ENCODE measurements around the gene FGF11.

FGF11 gene

DNA sequence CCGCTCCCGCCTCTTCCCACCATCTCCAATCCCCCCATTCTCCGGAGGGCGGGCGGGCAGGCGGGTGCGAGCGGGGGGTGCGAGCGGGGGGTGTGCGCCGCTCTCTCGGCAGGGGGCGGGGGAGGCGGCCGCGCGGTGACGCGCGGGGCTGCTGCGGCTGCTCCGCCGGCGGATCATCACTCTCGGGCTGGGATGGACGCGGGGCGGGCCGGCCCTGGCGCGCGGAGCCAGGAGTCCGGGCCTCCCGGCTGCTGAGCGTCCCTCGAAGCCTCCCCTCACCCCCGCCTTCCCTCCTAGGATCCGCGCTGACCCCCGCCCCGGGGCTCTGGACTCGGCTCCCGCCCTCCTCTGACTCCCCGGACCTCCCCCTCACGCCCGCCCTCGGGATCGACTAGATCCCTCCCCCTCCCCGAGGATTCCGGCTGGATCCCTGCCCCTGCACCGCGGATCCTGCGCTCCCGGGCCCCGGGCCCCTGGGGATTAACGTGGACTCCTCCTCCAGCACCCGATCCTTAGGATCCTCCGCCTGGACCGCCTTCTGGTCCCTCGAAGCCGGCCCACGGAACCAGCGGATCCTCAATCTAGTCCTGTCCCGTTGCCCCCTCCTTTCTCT lies 34.5 kb upstream of the FGF11 start:
- ATAC-seq (replicated peaks) (peak; percentile 56), DNase-seq (no peak)
- no peaks in the 10 kb centered on the region for H3K9me3 Mint-ChIP-seq
- H3K4me3 Mint-ChIP-seq = peak overlapping the region; percentile 91 to 95
- H3K4me1 Mint-ChIP-seq (ENCODE audit: low read depth in 2 of 2) = peaks cover 10 to 13% of the 10 kb centered on the region in 2 donors
- H3K27me3 Mint-ChIP-seq = no peaks in the 10 kb centered on the region
- peaks cover 18% of the 10 kb centered on the region for H3K36me3 Mint-ChIP-seq (ENCODE audit: insufficient read depth)
- peak overlapping the region; percentile 88 to 92 for H3K27ac Mint-ChIP-seq

DNA sequence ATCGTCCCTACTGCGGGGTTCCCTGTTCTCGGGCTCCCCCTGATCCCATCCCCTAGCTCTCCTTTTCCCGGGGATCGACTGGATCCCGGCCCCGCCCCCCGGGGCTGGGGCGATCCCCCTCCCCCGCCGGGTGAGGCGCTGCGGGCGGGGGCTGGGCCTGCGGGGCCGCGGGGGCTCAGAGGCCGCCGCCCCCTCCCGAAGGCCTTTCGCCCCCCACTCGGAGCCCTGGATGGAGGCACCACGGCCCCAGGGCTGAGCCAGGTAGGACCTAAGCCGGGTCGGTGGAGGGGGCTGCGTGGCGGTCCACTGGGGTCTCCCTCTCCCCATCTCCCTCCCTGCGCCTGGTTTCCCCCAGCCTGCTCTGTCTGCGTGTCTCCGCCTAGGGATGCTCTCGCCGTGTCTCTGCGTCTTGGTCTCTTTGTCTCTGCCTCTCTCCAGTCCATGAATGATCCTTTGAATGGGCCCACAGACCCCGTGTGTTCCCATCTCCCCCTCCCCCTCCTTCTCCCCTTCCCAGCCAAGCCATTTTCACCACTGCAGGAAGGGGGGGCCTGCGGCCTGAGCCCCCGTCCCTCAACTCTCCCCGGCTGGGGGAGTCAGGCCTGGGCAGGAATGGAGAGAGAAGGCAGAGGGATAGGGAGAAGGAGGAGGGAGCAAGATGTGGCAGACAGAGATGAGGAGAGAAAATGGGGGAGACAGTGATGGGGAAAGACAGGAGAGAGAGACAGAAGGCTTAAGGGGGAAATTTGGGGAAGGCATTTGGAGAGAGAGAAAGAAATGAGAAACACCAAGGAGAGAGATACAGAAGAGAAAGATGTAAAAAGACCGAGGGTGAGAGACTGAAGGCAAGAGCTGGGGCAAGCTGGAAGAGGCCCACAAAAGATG lies 33.7 kb upstream of the FGF11 start:
- no peak for ATAC-seq (replicated peaks)

DNA sequence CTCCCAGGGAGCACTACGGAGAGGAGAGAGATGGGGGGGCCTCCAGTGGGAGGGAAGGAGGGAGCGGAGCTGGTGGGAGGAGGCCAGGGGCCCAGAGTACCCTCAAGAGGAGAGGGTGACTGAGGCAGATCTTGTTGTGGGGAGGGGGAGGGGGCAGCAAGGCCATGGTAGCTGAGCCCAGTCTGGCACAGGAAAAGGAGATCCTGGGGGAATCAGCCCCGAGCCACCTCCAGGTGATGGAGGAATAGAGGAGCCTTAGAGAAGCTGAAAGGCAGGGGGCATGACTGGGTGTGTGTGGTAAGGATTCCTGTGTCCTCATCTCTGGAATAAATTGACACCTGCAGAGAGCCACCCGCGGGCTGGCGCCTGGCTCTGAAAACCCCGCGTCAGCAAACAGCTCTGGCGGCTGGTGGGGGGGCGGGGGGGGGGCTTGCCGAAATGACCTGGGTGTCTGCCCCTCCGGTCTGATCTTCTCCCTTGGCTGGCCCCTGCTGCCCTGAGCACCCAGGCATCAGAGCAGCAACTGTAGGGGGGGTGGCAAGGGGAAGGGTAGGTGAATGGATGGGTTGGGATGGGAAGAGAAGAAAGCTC lies 33.0 kb upstream of the FGF11 start:
- H3K36me3 Mint-ChIP-seq (ENCODE audit: insufficient read depth) = peaks cover 18% of the 10 kb centered on the region
- no peaks in the 10 kb centered on the region for H3K27me3 Mint-ChIP-seq
- peaks cover 10 to 13% of the 10 kb centered on the region in 2 donors for H3K4me1 Mint-ChIP-seq (ENCODE audit: low read depth in 2 of 2)
- H3K4me3 Mint-ChIP-seq = peak overlapping the region; percentile 91 to 95
- H3K9me3 Mint-ChIP-seq = no peaks in the 10 kb centered on the region
- H3K27ac Mint-ChIP-seq = peak overlapping the region; percentile 21 to 64
- DNase-seq = no peak
- no peak for ATAC-seq (replicated peaks)

More for the DNA sequence above, 33.7 kb upstream of the FGF11 start:
- no peak for DNase-seq
- Mint-ChIP-seq H3K27ac (peak overlapping the region; percentile 64 to 92), H3K27me3 (no peaks in the 10 kb centered on the region), H3K36me3 (ENCODE audit: insufficient read depth) (peaks cover 18% of the 10 kb centered on the region), H3K9me3 (no peaks in the 10 kb centered on the region), H3K4me3 (peak overlapping the region; percentile 91 to 95), H3K4me1 (ENCODE audit: low read depth in 2 of 2) (peaks cover 10 to 13% of the 10 kb centered on the region in 2 donors)

DNA sequence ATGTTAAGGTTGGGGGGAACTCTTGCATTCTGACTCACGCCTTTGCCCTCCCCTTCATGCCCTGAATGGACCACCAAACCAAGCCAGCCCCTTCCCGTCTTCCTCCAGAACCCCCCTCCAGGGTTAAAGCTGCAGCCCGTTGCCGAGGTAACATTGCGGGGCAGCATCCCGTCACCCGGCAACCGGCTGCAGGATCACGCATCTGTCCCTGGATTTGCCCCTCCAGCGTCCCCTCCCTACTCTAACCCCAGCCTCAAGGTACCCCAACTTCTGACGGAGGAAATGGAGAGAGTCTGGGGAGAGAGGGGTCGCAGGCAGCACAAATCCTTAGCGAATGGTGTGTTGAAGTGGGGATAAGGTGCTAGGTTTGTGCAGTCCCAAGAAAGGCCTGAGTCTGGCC lies 32.2 kb upstream of the FGF11 start:
- no peaks in the 10 kb centered on the region for H3K9me3 Mint-ChIP-seq
- peaks cover 18% of the 10 kb centered on the region for H3K36me3 Mint-ChIP-seq (ENCODE audit: insufficient read depth)
- H3K27ac Mint-ChIP-seq = no peak overlapping the region
- DNase-seq (no peak), ATAC-seq (replicated peaks) (no peak)
- H3K4me1 Mint-ChIP-seq (ENCODE audit: low read depth in 2 of 2) = peaks cover 8 to 13% of the 10 kb centered on the region in 2 donors
- no peaks in the 10 kb centered on the region for H3K27me3 Mint-ChIP-seq
- H3K4me3 Mint-ChIP-seq = peak overlapping the region in 1 of 2 donors; percentile 47

DNA sequence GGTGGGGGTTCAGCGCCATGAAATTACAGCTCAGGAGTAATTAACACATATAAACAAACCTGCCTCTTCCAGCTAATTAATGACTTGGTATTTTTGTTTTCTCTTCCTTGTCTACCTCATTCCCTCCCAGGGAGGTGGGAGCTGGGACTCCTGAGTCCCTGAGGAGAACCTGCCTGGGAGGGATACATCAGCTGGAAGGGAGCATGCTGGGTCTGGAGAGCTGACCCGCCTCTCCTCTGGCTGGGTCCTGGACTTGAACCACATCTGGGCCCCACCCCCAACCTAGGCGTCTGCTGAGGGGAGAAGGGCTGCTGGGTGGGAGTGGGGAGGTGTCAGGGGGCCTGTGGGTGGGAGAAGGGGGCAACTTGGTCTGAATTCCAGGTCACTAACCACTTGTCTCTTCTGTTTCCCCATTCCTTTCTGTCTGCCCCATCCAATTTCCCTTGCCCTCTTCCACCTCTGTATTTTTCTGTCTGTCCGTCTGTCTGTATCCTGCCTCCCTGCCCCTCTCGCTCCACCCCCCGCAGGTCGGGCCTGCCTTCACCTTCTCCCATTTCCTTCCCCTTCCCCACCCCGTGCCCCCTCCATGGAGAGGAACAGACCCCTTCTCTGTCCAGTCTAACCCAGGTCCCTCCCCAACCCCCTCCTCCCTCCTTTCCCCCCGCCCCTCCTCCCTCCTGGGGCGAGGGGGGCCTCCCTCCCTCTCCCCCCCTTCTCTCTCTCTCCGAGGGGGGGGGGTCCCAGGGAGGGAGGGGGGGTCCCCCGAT lies 31.6 kb upstream of the FGF11 start, which contains the start of gene NLGN2:
Gene NLGN2 (plus strand): TSS at position 361 of the 767 bp plus-strand sequence. CDS start 411 bp downstream, outside the sequence.
- no peak for ATAC-seq (replicated peaks)
- Mint-ChIP-seq H3K9me3 (no peaks in the 10 kb centered on the region), H3K27ac (no peak within 1 kb of the TSS), H3K4me3 (peak within 1 kb of the TSS in 1 of 2 donors; percentile 47), H3K36me3 (ENCODE audit: insufficient read depth) (peaks cover 18% of the 10 kb centered on the region), H3K27me3 (no peaks in the 10 kb centered on the region), H3K4me1 (ENCODE audit: low read depth in 2 of 2) (peaks cover 8 to 13% of the 10 kb centered on the region in 2 donors)
- DNase-seq = no peak

DNA sequence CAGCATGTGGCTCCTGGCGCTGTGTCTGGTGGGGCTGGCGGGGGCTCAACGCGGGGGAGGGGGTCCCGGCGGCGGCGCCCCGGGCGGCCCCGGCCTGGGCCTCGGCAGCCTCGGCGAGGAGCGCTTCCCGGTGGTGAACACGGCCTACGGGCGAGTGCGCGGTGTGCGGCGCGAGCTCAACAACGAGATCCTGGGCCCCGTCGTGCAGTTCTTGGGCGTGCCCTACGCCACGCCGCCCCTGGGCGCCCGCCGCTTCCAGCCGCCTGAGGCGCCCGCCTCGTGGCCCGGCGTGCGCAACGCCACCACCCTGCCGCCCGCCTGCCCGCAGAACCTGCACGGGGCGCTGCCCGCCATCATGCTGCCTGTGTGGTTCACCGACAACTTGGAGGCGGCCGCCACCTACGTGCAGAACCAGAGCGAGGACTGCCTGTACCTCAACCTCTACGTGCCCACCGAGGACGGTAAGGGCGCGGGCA lies 31.0 kb upstream of the FGF11 start:
- H3K27me3 Mint-ChIP-seq = no peaks in the 10 kb centered on the region
- peaks cover 6 to 8% of the 10 kb centered on the region in 2 donors for H3K4me1 Mint-ChIP-seq (ENCODE audit: low read depth in 2 of 2)
- no peak overlapping the region for H3K4me3 Mint-ChIP-seq
- peaks cover 18% of the 10 kb centered on the region for H3K36me3 Mint-ChIP-seq (ENCODE audit: insufficient read depth)
- ATAC-seq (replicated peaks) (peak; percentile 9), DNase-seq (peak in 2 of 3 experiments; percentile 17 to 34)
- no peaks in the 10 kb centered on the region for H3K9me3 Mint-ChIP-seq
- H3K27ac Mint-ChIP-seq = no peak overlapping the region

DNA sequence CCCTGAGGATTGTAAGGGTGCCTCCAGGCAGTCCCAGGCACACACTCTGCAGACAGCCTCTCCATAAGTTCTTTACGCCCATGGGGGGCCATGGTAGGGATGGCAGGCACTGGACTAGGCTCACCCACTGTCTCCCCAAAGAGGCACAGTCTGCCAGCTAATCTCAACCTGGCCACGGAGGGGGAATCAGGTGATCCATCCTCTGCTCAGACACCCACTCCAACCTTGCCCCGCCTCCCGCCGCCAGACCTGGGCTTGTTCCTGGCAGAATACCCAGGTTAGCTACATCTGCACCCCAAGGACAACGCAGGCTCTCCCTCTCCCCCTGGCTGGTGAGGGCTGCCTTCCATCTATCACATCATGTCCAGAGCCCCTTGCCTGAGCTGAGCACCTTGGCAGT lies 30.4 kb upstream of the FGF11 start:
- H3K36me3 Mint-ChIP-seq (ENCODE audit: insufficient read depth) = peaks cover 18% of the 10 kb centered on the region
- no peak overlapping the region for H3K27ac Mint-ChIP-seq
- no peak for ATAC-seq (replicated peaks)
- DNase-seq = no peak
- H3K4me1 Mint-ChIP-seq (ENCODE audit: low read depth in 2 of 2) = peaks cover 6% of the 10 kb centered on the region in 2 donors
- H3K27me3 Mint-ChIP-seq = no peaks in the 10 kb centered on the region
- H3K9me3 Mint-ChIP-seq = no peaks in the 10 kb centered on the region
- H3K4me3 Mint-ChIP-seq = peak overlapping the region in 1 of 2 donors; percentile 51

DNA sequence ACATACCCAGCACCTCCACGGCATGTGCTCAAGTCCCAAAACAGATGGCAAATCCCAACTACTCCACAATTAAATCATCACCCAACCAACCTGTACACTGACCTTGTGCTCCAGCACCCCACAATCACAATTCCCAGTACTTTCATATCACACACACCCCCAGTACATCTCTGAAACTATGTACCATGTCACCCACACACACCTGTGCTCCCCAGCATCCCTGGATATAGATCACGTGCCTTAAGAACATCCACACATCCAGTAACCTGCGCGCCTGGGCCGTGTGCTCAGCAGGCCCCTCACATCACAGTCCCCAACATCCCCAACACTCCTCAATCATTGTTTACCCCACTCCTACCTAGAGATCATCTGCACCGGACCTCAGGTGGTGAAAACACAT lies 29.6 kb upstream of the FGF11 start:
- H3K4me3 Mint-ChIP-seq = no peak overlapping the region

DNA sequence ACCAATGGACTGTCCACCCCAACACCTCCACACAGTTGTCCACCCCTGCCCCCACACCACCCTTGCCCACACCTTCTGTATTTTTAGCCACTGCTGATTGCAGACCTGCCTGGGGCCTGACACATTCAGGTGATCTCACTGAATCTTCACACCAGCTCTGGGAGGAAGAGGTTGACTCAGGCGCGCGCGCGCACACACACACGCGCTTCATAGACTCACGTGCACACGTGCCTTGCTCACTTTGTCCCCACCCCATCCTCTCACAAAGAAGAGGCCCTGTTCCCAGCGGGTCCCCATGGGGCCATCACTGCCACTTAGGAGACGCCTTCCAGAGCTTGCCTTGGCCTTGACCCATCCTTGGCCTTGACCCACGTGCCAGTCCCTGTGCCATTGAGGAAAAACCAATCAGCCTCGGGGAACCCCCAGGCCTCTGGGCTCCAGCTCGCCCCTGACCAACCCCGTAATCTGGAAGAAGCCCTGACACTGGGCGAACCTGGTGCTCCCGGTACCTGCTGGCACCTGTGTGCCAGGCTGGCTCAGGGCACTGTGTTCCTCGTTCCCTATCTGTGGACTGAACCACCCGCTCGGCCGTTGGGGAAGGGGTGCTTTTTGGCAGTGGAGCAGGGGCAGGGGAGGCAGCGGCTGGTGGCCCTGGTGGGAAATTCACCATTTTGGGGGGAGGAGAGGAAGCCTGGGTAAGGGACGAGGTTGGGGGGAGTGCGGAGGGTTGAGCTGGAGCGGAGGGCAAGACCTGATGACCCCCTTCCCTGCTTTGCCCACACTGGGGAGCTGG lies 28.5 kb upstream of the FGF11 start:
- Mint-ChIP-seq H3K27ac (no peak overlapping the region), H3K36me3 (ENCODE audit: insufficient read depth) (peaks cover 9% of the 10 kb centered on the region), H3K4me3 (no peak overlapping the region), H3K4me1 (ENCODE audit: low read depth in 2 of 2) (peaks cover 2 to 5% of the 10 kb centered on the region in 2 donors), H3K27me3 (no peaks in the 10 kb centered on the region), H3K9me3 (no peaks in the 10 kb centered on the region)
- ATAC-seq (replicated peaks) (no peak), DNase-seq (no peak)

More for the DNA sequence above, 29.6 kb upstream of the FGF11 start:
- Mint-ChIP-seq H3K9me3 (no peaks in the 10 kb centered on the region), H3K27me3 (no peaks in the 10 kb centered on the region), H3K27ac (no peak overlapping the region), H3K4me1 (ENCODE audit: low read depth in 2 of 2) (peaks cover 6% of the 10 kb centered on the region in 2 donors), H3K36me3 (ENCODE audit: insufficient read depth) (peaks cover 9% of the 10 kb centered on the region)
- DNase-seq (no peak), ATAC-seq (replicated peaks) (no peak)

DNA sequence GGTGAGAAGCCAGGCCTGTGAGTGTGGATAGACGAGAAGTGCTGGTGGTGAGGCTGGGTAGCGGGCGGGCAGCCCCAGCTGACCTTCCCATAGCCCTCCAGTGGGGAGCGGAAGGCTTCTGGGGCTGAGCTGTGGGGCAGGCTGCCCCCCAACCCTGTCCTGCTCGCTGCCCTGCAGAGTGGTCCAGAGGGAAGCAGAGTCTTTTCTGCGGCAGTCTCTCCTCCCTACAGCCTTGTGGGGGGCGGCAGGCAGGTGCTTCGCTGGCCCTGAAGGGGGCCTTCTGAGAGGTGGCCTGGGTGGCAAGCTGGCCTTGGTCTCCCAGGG lies 27.9 kb upstream of the FGF11 start:
- no peak for ATAC-seq (replicated peaks)

DNA sequence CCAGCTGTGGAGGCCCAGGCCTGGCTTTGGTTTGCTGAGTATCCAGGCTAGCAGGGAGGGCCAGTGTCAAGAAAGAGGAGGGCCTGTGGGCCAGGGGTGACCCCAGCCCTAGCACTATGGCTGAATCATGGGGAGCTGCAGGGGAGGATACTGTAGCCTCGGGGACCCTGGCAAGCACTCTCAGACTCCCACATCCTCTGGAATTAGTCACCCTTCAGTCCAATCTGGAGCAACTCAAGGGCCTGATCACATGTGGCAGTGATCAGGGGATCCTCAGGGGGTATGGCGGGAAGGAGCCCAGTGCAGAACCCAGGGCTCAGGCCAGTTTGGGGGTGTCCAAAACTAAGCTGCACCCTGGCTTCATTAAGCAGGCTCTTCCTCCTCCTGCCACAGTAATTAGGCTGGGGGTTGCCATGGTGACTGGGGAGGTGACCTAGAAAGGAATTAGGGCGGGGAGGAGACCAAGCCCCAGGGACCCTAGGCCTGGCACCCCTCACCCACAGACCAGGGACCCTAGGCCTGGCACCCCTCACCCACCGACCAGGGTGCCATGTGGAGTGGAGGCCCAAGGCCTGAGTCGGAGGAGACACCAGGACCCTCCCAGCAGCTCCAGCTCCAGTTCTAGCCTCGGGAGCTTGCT lies 25.8 kb upstream of the FGF11 start:
- peaks cover 0 to under 1% of the 10 kb centered on the region in 2 donors for H3K27me3 Mint-ChIP-seq
- H3K36me3 Mint-ChIP-seq (ENCODE audit: insufficient read depth) = no peaks in the 10 kb centered on the region
- peaks cover 1 to 4% of the 10 kb centered on the region in 2 donors for H3K4me1 Mint-ChIP-seq (ENCODE audit: low read depth in 2 of 2)
- ATAC-seq (replicated peaks) (no peak), DNase-seq (no peak)
- H3K4me3 Mint-ChIP-seq = no peak overlapping the region
- no peaks in the 10 kb centered on the region for H3K9me3 Mint-ChIP-seq
- no peak overlapping the region for H3K27ac Mint-ChIP-seq

More for the DNA sequence above, 27.9 kb upstream of the FGF11 start:
- Mint-ChIP-seq H3K4me3 (no peak overlapping the region), H3K4me1 (ENCODE audit: low read depth in 2 of 2) (peaks cover under 1 to 3% of the 10 kb centered on the region in 2 donors), H3K27me3 (no peaks in the 10 kb centered on the region), H3K36me3 (ENCODE audit: insufficient read depth) (peaks cover 7% of the 10 kb centered on the region), H3K27ac (no peak overlapping the region), H3K9me3 (no peaks in the 10 kb centered on the region)
- DNase-seq = no peak

DNA sequence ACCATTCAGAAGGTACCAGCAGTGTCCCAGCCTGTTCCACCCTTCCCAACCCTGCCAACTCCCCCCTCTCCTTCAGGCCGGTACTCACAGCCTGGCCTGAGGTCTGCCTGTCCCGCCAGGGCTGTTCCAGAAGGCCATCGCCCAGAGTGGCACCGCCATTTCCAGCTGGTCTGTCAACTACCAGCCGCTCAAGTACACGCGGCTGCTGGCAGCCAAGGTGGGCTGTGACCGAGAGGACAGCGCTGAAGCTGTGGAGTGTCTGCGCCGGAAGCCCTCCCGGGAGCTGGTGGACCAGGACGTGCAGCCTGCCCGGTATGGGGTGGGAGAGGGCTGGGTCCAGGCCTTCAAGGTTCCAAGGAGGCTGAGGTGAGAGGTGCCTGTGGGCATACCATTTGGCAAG lies 24.5 kb upstream of the FGF11 start:
- Mint-ChIP-seq H3K4me3 (no peak overlapping the region), H3K27ac (no peak overlapping the region), H3K27me3 (peaks cover 6 to 10% of the 10 kb centered on the region in 2 donors), H3K9me3 (no peaks in the 10 kb centered on the region), H3K4me1 (ENCODE audit: low read depth in 2 of 2) (peaks cover 1 to 4% of the 10 kb centered on the region in 2 donors), H3K36me3 (ENCODE audit: insufficient read depth) (no peaks in the 10 kb centered on the region)
- ATAC-seq (replicated peaks) (no peak), DNase-seq (no peak)
